LNCaP clone FGC (cell line): ENCODE results near the gene GOT1.

Source experiments
- DNase-seq: peaks from one replicate; pipeline ENCODE4 v3.0.0-alpha.2; 2011; ENCODE audit warnings: low read depth
- H3K4me3 ChIP-seq: 2 replicates; pipeline ENCODE4 v1.5.1; 2011; ENCODE audit warnings: mild to moderate bottlenecking, low read depth, low read length, control low read depth
- CTCF ChIP-seq: IDR thresholded peaks from 2 replicates; pipeline ENCODE4 v1.5.1; 2012; ENCODE audit warnings: mild to moderate bottlenecking; ENCODE audit not compliant: control insufficient read depth, insufficient read depth; ENCODE audit errors: extremely low read depth

Gene GOT1

GRCh38 chr10:99430116-99430450 lies 341 bp downstream of the GOT1 start:
- no peak for TF ChIP-seq CTCF
- DNase-seq: no peak
- peak overlapping the region; percentile 100 for H3K4me3 ChIP-seq

GRCh38 chr10:99429517-99430095 lies 818 bp downstream of the GOT1 start:
- no peak for TF ChIP-seq CTCF
- no peak for DNase-seq
- peak overlapping the region; percentile 100 for H3K4me3 ChIP-seq

GRCh38 chr10:99427566-99428190 lies 2.7 kb downstream of the GOT1 start:
- DNase-seq: no peak
- no peak for TF ChIP-seq CTCF
- H3K4me3 ChIP-seq: no peak overlapping the region

- TF ChIP-seq CTCF: no peak
- DNase-seq: no peak
- H3K4me3 ChIP-seq: no peak overlapping the region
Measured at GRCh38 chr10:99426689-99427088, 3.7 kb downstream of the GOT1 start.

GRCh38 chr10:99425204-99425603 lies 5.2 kb downstream of the GOT1 start:
- TF ChIP-seq CTCF: no peak
- H3K4me3 ChIP-seq: no peak overlapping the region
- no peak for DNase-seq

GRCh38 chr10:99424656-99425055 lies 5.8 kb downstream of the GOT1 start:
- no peak for TF ChIP-seq CTCF
- no peak overlapping the region for H3K4me3 ChIP-seq
- DNase-seq: no peak

- H3K4me3 ChIP-seq: no peak overlapping the region
- no peak for TF ChIP-seq CTCF
- no peak for DNase-seq
Measured at GRCh38 chr10:99422529-99423096, 7.8 kb downstream of the GOT1 start.
